GM18867 (cell line): Measurements from ENCODE around the gene ATRNL1.

Experiments
- ATAC-seq: cut with Tn5 transposase; IDR thresholded peaks from one replicate; pipeline ENCODE4 v1.9.1; 2021; ENCODE audit warnings: mild to moderate bottlenecking, moderate library complexity; ENCODE audit not compliant: unreplicated experiment

ATRNL1 gene

GRCh38 chr10:115968236-115968635 is 875.1 kb downstream of the ATRNL1 start:
- ATAC-seq: no peak

GRCh38 chr10:115969591-115969990 is 876.4 kb downstream of the ATRNL1 start:
- no peak for ATAC-seq

- no peak for ATAC-seq
These were observed 878.8 kb downstream of the ATRNL1 start for GRCh38 chr10:115971921-115972320.

- no peak for ATAC-seq
These were observed 879.3 kb downstream of the ATRNL1 start for GRCh38 chr10:115972426-115972825.

GRCh38 chr10:115974351-115974750 is 881.2 kb downstream of the ATRNL1 start:
- ATAC-seq: no peak

GRCh38 chr10:115974816-115975430 is 881.8 kb downstream of the ATRNL1 start:
- no peak for ATAC-seq

GRCh38 chr10:115975506-115975905 is 882.3 kb downstream of the ATRNL1 start:
- no peak for ATAC-seq

GRCh38 chr10:115976342-115976741 is 883.2 kb downstream of the ATRNL1 start:
- no peak for ATAC-seq

GRCh38 chr10:115977855-115978254 is 884.7 kb downstream of the ATRNL1 start:
- ATAC-seq: no peak

- ATAC-seq: no peak
These were observed 886.4 kb downstream of the ATRNL1 start for GRCh38 chr10:115979576-115979975.

- no peak for ATAC-seq
These were observed 887.3 kb downstream of the ATRNL1 start for GRCh38 chr10:115980470-115980869.

- no peak for ATAC-seq
These were observed 887.9 kb downstream of the ATRNL1 start for GRCh38 chr10:115981081-115981480.

- no peak for ATAC-seq
These were observed 888.9 kb downstream of the ATRNL1 start for GRCh38 chr10:115982076-115982475.

- ATAC-seq: no peak
These were observed 889.4 kb downstream of the ATRNL1 start for GRCh38 chr10:115982526-115982925.

- ATAC-seq: no peak
These were observed 892.6 kb downstream of the ATRNL1 start for GRCh38 chr10:115985786-115986185.

- no peak for ATAC-seq
These were observed 895.2 kb downstream of the ATRNL1 start for GRCh38 chr10:115988380-115988779.

GRCh38 chr10:115989621-115990020 is 896.5 kb downstream of the ATRNL1 start:
- no peak for ATAC-seq

GRCh38 chr10:115992236-115992986 is 899.2 kb downstream of the ATRNL1 start:
- ATAC-seq: no peak

- no peak for ATAC-seq
These were observed 902.9 kb downstream of the ATRNL1 start for GRCh38 chr10:115996031-115996430.

GRCh38 chr10:115998301-115998700 is 905.1 kb downstream of the ATRNL1 start:
- no peak for ATAC-seq
